ENCODE measurements around the gene HSP90AB1. TPM values are rescaled to one million over a fixed set of nuclear protein-coding genes. Genes with fewer than 3 reads are reported as not detected.

Gene HSP90AB1
- total RNA-seq, 4 donors from 2014 or later: 105 to 371 (median 242) TPM

DNA sequence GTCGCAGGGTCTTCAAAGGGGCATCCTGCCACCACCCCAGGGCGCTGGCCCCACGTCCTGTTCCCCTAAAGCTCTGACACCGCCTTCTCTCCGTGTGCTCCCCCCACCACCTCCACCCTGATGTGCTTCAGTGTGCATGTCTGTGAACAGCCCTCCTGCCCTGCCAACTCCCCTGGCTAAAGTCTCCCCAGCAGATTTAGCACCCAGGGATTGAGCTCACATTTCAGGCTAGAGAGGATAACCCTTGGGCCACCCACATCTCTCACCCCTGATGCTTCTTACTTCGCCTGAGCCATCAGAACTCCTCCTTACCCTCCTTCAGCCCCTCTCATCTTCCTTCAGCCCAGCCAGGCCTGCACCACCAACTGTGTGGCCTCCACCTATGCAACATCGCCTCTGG lies 30.9 kb downstream of the HSP90AB1 start:
- Histone ChIP-seq H3K9me3 (no peaks in the 10 kb centered on the region), H3K36me3 (no peaks in the 10 kb centered on the region), H3K27me3 (peaks cover 67% of the 10 kb centered on the region), H3K4me3 (no peak overlapping the region), H3K27ac (no peak overlapping the region), H3K4me1 (peaks cover 0 to 11% (median 9%) of the 10 kb centered on the region in 4 donors)
- in situ Hi-C loops (cut with MboI; ENCODE audit: low pct_ligation_motif_present in 1 of 4, low pct_unique_long_range_greater_than_20kb in 1 of 4, low sequenced_read_pairs in 3 of 4) (no loop called here), intact Hi-C loops (cut with DNase I; ENCODE audit: low total_unique reads) (loop anchor here (10.0 kb wide), 1 partner anchor 57 kb away; no protein-coding TSS in a partner anchor)
- WGBS, 2 donors (ENCODE audit: low coverage in 1 of 2): 80 to 87% methylated on average over 3 to 7 of the region's 7 CpGs
- TF ChIP-seq EP300 (IDR thresholded peaks at IDR 0.05; ENCODE audit: low read depth) (no peak), POLR2AphosphoS5 (IDR thresholded peaks at IDR 0.05) (no peak), CTCF (IDR thresholded peaks at IDR 0.05) (no peak), POLR2A (IDR thresholded peaks at IDR 0.05) (no peak)
- DNase-seq: no peak

DNA sequence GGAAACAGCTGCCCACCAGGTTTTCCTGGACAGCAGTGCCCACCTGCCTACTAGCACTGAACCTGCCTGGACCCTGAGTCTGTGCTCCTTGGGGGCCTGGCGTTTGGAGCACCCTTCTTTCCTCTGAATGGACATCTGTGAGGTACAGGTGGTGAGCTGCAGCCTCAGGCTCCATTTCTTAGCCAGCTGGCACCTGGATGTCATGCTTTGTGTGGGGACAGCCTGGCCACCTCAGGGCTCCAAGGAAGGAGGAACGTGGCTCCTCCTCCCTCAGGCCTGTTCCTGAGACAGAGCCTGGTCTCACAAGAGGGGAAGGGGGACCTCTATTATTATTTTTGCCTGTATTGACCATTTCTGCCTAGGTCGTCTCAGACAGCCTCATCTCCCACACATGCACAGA lies 31.4 kb downstream of the HSP90AB1 start:
- Histone ChIP-seq H3K9me3 (no peaks in the 10 kb centered on the region), H3K4me1 (peaks cover 0 to 11% (median 9%) of the 10 kb centered on the region in 4 donors), H3K36me3 (no peaks in the 10 kb centered on the region), H3K27ac (no peak overlapping the region), H3K27me3 (peaks cover 62% of the 10 kb centered on the region), H3K4me3 (no peak overlapping the region)
- TF ChIP-seq CTCF (IDR thresholded peaks at IDR 0.05): no peak
- no peak for TF ChIP-seq POLR2A (IDR thresholded peaks at IDR 0.05)
- TF ChIP-seq POLR2AphosphoS5 (IDR thresholded peaks at IDR 0.05): no peak
- TF ChIP-seq EP300 (IDR thresholded peaks at IDR 0.05; ENCODE audit: low read depth): no peak
- in situ Hi-C loops (cut with MboI; ENCODE audit: low pct_ligation_motif_present in 1 of 4, low pct_unique_long_range_greater_than_20kb in 1 of 4, low sequenced_read_pairs in 3 of 4) (no loop called here), intact Hi-C loops (cut with DNase I; ENCODE audit: low total_unique reads) (loop anchor here (10.0 kb wide), 1 partner anchor 56 kb away; no protein-coding TSS in a partner anchor)
- WGBS, 2 donors (ENCODE audit: low coverage in 1 of 2): 44 to 66% methylated on average over 1 to 3 of the region's 3 CpGs
- DNase-seq: no peak

DNA sequence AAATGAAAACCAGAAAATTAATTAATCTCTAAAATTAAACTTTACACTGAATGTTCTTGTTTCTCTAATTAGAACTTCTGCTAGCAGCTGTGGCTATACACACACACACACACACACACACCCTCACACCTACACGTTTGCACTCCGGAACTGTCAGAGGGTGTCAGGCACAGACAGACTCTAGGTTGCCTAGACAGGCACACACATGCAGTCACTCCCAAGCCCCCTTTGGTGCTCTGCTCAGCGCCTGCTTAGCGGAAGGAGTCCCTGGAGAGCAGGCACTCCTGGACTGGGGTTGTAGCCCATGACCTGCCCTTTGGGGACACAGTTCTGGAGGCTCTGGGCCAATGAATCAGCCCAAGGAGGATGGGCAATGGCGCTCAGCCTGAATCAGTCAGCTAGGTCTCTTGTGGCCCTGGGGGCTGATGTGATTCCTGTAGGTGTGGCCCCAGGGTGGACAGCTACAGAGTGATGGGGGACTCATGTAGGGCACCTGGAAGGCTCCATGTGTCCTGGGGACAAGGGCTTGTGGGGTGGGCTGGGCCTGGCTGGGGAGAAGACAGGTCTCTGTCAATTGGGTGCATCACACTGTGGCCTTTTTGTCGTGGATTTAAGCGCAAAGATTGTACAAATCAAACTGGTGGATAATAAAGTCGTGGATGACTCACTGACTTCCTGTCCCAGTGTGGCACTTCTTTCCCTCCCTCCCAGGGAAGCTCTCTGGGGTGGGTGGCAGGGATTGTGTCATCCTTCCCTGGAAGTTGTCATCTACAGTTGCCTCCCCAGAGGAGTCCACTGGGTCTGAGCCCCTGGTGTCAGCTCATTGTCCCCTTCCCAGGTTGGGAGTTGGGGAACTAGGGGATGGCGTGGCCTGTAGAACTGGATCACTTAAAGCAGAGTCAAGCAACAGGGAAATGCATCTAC lies 32.1 kb downstream of the HSP90AB1 start:
- intact Hi-C loops (cut with DNase I; ENCODE audit: low total_unique reads): loop anchor here (10.0 kb wide), 1 partner anchor 56 kb away; no protein-coding TSS in a partner anchor

More for the DNA sequence above, 32.1 kb downstream of the HSP90AB1 start:
- H3K4me3 ChIP-seq: no peak overlapping the region
- no peak for TF ChIP-seq CTCF (IDR thresholded peaks at IDR 0.05)
- TF ChIP-seq POLR2A (IDR thresholded peaks at IDR 0.05): no peak
- TF ChIP-seq EP300 (IDR thresholded peaks at IDR 0.05; ENCODE audit: low read depth): no peak
- H3K9me3 ChIP-seq: no peaks in the 10 kb centered on the region
- no peak overlapping the region for H3K27ac ChIP-seq
- WGBS, 2 donors (ENCODE audit: low coverage in 1 of 2): 53 to 55% methylated on average over 5 to 7 of the region's 9 CpGs
- in situ Hi-C loops (cut with MboI; ENCODE audit: low pct_ligation_motif_present in 1 of 4, low pct_unique_long_range_greater_than_20kb in 1 of 4, low sequenced_read_pairs in 3 of 4): no loop called here
- H3K4me1 ChIP-seq: peaks cover 0 to 11% (median 9%) of the 10 kb centered on the region in 4 donors
- peaks cover 55% of the 10 kb centered on the region for H3K27me3 ChIP-seq
- no peak for DNase-seq
- no peaks in the 10 kb centered on the region for H3K36me3 ChIP-seq
